Measurements from ENCODE around the gene IWS1. TPM values are rescaled to one million over a fixed set of nuclear protein-coding genes. Genes with fewer than 3 reads are reported as not detected.

The IWS1 gene
- total and polyA plus RNA-seq, 10 of the 15 experiments (the other 5 are each of a cell fraction or from before 2014, with no cell fraction given) = 21.9 to 68.9 (median 45.8) TPM

DNA sequence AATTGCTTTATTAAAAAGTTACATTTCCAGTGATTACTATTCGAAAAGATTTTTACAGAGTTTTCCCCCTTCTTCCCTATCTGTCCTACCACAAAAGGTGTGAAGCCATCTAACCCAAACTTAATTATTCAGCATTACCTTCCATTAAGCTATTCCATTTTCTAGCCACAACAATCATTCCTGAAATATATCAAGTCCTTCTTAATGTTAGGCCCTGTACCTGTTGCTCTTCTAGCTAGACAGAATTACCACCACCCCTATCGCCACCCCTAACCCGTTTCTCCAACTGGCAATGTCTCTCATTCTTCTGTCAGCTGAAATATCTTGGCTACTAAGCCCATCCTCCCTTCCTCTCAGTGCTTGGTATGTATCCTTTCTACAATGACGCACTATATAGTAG lies 13.9 kb downstream of the IWS1 start:
- intact Hi-C loops (cut with micrococcal nuclease; ENCODE audit: unreplicated experiment) (no loop called here), in situ Hi-C loops (cut with MboI) (no loop called here)
- FAIRE-seq (no peak), DNase-seq (ENCODE audit: low read depth, low spot score) (no peak), ATAC-seq (no peak)
- Histone ChIP-seq H3K79me2 (ENCODE audit: control insufficient read depth, insufficient read depth, low read length) (peaks cover 58% of the 10 kb centered on the region), H2AFZ (ENCODE audit: control insufficient read depth, low read depth, low read length) (no peak overlapping the region), H3K9ac (ENCODE audit: control insufficient read depth, insufficient read depth, low read length) (no peak overlapping the region), H3K27ac (ENCODE audit: control insufficient read depth, insufficient read depth) (no peak overlapping the region), H4K20me1 (ENCODE audit: control insufficient read depth, insufficient read depth) (peaks cover 5% of the 10 kb centered on the region; the same call in 1 of the 2 replicates), H3K4me3 (no peak overlapping the region), H3K9me3 (replicated peaks; ENCODE audit: control insufficient read depth, insufficient read depth, low read length) (no peaks in the 10 kb centered on the region), H3K36me3 (ENCODE audit: control insufficient read depth in 2 of 2, insufficient read depth in 2 of 2, low read length in 1 of 2) (peaks cover 7 to 19% of the 10 kb centered on the region in 2 experiments; a peak in 3 of 4 replicates), H3K4me2 (ENCODE audit: control insufficient read depth, insufficient read depth) (no peak overlapping the region), H3K4me1 (ENCODE audit: control insufficient read depth, insufficient read depth, low read length) (no peaks in the 10 kb centered on the region; the same call in 1 of the 2 replicates), H3K27me3 (replicated peaks in 1 of 2; ENCODE audit: control insufficient read depth in 2 of 2, insufficient read depth in 2 of 2, low read length in 1 of 2) (no peaks in the 10 kb centered on the region)
- POLR2A ChIA-PET = no interaction called here
- SMC1A ChIA-PET (ENCODE audit: uncharacterized antibody, unreplicated experiment) = no interaction called here
- WGBS (ENCODE audit: insufficient coverage, insufficient replicate concordance, low lambda C conversion rate, missing lambda C conversion rate) = 97% methylated on average over 4 of the region's 4 CpGs
- TF ChIP-seq, protein P1, sequence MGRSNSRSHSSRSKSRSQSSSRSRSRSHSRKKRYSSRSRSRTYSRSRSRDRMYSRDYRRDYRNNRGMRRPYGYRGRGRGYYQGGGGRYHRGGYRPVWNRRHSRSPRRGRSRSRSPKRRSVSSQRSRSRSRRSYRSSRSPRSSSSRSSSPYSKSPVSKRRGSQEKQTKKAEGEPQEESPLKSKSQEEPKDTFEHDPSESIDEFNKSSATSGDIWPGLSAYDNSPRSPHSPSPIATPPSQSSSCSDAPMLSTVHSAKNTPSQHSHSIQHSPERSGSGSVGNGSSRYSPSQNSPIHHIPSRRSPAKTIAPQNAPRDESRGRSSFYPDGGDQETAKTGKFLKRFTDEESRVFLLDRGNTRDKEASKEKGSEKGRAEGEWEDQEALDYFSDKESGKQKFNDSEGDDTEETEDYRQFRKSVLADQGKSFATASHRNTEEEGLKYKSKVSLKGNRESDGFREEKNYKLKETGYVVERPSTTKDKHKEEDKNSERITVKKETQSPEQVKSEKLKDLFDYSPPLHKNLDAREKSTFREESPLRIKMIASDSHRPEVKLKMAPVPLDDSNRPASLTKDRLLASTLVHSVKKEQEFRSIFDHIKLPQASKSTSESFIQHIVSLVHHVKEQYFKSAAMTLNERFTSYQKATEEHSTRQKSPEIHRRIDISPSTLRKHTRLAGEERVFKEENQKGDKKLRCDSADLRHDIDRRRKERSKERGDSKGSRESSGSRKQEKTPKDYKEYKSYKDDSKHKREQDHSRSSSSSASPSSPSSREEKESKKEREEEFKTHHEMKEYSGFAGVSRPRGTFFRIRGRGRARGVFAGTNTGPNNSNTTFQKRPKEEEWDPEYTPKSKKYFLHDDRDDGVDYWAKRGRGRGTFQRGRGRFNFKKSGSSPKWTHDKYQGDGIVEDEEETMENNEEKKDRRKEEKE (IDR thresholded peaks at IDR 0.05) = no peak
- no peak for TF ChIP-seq RB1 (IDR thresholded peaks at IDR 0.05; ENCODE audit: borderline replicate concordance)
- no peak for TF ChIP-seq SRF (IDR thresholded peaks at IDR 0.05; ENCODE audit: low read depth in 2 of 2, low read length in 2 of 2)
- CTCF ChIA-PET = interaction anchor here (0.5 to 1.4 kb wide), 2 partner anchors 8 to 16 kb away, joined by 3 to 4 read pairs; no protein-coding TSS in a partner anchor
- no TSS peak for BruUV-seq (replicated peaks)
- RAD21 ChIA-PET (ENCODE audit: unreplicated experiment) = no interaction called here

DNA sequence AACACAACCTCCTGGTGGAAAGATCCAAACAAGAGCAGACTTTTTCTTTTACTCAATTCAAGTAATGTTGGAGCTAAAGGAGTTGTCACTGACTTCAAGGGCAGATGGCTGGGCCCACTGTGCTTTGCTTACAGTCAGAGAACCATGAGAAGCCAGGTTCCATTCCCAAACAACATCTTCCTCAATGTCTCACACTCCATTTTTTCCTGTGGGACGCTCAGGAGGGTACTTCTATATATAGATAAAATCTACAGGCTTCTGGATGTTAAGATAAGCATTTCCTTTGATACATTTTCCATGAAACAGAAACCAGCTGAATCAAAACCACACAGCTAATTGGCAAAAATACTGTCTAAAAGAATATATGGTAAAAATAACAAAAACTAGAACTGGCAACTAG lies 14.4 kb downstream of the IWS1 start:
- FAIRE-seq = no peak
- H3K79me2 ChIP-seq (ENCODE audit: control insufficient read depth, insufficient read depth, low read length) = peaks cover 58% of the 10 kb centered on the region
- no peak overlapping the region for H3K27ac ChIP-seq (ENCODE audit: control insufficient read depth, insufficient read depth)
- H2AFZ ChIP-seq (ENCODE audit: control insufficient read depth, low read depth, low read length) = no peak overlapping the region
- ChIA-PET POLR2A (no interaction called here), RAD21 (ENCODE audit: unreplicated experiment) (no interaction called here), SMC1A (ENCODE audit: uncharacterized antibody, unreplicated experiment) (no interaction called here), CTCF (interaction anchor here (0.5 kb wide), 1 partner anchor 7 kb away, joined by 3 read pairs; no protein-coding TSS in a partner anchor)
- 36% methylated on average over 1 of the region's 1 CpG for WGBS (ENCODE audit: insufficient coverage, insufficient replicate concordance, low lambda C conversion rate, missing lambda C conversion rate)
- intact Hi-C loops (cut with micrococcal nuclease; ENCODE audit: unreplicated experiment) (no loop called here), in situ Hi-C loops (cut with MboI) (no loop called here)
- H3K4me2 ChIP-seq (ENCODE audit: control insufficient read depth, insufficient read depth) = no peak overlapping the region
- no peak overlapping the region for H3K9ac ChIP-seq (ENCODE audit: control insufficient read depth, insufficient read depth, low read length)
- DNase-seq (ENCODE audit: low read depth, low spot score) = no peak
- no peaks in the 10 kb centered on the region; the same call in 1 of the 2 replicates for H3K4me1 ChIP-seq (ENCODE audit: control insufficient read depth, insufficient read depth, low read length)
- no TSS peak for BruUV-seq (replicated peaks)
- H3K27me3 ChIP-seq (replicated peaks in 1 of 2; ENCODE audit: control insufficient read depth in 2 of 2, insufficient read depth in 2 of 2, low read length in 1 of 2) = no peaks in the 10 kb centered on the region
- peaks cover 5% of the 10 kb centered on the region; the same call in 1 of the 2 replicates for H4K20me1 ChIP-seq (ENCODE audit: control insufficient read depth, insufficient read depth)
- H3K4me3 ChIP-seq = no peak overlapping the region
- TF ChIP-seq, protein P2, sequence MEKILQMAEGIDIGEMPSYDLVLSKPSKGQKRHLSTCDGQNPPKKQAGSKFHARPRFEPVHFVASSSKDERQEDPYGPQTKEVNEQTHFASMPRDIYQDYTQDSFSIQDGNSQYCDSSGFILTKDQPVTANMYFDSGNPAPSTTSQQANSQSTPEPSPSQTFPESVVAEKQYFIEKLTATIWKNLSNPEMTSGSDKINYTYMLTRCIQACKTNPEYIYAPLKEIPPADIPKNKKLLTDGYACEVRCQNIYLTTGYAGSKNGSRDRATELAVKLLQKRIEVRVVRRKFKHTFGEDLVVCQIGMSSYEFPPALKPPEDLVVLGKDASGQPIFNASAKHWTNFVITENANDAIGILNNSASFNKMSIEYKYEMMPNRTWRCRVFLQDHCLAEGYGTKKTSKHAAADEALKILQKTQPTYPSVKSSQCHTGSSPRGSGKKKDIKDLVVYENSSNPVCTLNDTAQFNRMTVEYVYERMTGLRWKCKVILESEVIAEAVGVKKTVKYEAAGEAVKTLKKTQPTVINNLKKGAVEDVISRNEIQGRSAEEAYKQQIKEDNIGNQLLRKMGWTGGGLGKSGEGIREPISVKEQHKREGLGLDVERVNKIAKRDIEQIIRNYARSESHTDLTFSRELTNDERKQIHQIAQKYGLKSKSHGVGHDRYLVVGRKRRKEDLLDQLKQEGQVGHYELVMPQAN (conservative IDR thresholded peaks at IDR 0.05) = no peak
- no peak for TF ChIP-seq SMARCA5 (IDR thresholded peaks at IDR 0.05)
- no peak for TF ChIP-seq BCL11A (IDR thresholded peaks at IDR 0.05; ENCODE audit: low read depth, low read length)
- TF ChIP-seq ZZZ3 (IDR thresholded peaks at IDR 0.05; ENCODE audit: control insufficient read depth, insufficient read length, low read depth) = no peak
- TF ChIP-seq, protein P3, sequence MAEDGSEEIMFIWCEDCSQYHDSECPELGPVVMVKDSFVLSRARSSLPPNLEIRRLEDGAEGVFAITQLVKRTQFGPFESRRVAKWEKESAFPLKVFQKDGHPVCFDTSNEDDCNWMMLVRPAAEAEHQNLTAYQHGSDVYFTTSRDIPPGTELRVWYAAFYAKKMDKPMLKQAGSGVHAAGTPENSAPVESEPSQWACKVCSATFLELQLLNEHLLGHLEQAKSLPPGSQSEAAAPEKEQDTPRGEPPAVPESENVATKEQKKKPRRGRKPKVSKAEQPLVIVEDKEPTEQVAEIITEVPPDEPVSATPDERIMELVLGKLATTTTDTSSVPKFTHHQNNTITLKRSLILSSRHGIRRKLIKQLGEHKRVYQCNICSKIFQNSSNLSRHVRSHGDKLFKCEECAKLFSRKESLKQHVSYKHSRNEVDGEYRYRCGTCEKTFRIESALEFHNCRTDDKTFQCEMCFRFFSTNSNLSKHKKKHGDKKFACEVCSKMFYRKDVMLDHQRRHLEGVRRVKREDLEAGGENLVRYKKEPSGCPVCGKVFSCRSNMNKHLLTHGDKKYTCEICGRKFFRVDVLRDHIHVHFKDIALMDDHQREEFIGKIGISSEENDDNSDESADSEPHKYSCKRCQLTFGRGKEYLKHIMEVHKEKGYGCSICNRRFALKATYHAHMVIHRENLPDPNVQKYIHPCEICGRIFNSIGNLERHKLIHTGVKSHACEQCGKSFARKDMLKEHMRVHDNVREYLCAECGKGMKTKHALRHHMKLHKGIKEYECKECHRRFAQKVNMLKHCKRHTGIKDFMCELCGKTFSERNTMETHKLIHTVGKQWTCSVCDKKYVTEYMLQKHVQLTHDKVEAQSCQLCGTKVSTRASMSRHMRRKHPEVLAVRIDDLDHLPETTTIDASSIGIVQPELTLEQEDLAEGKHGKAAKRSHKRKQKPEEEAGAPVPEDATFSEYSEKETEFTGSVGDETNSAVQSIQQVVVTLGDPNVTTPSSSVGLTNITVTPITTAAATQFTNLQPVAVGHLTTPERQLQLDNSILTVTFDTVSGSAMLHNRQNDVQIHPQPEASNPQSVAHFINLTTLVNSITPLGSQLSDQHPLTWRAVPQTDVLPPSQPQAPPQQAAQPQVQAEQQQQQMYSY (CRISPR knock-in tag; IDR thresholded peaks at IDR 0.05) = no peak
- no peak for ATAC-seq
- H3K9me3 ChIP-seq (replicated peaks; ENCODE audit: control insufficient read depth, insufficient read depth, low read length) = no peaks in the 10 kb centered on the region
- peaks cover 7 to 19% of the 10 kb centered on the region in 2 experiments; a peak in 3 of 4 replicates for H3K36me3 ChIP-seq (ENCODE audit: control insufficient read depth in 2 of 2, insufficient read depth in 2 of 2, low read length in 1 of 2)

Measured in GM12878 (cell line).